Measurements from ENCODE around the gene EOGT. TPM values are rescaled to one million over a fixed set of nuclear protein-coding genes. Genes with fewer than 3 reads are reported as not detected.

Gene EOGT
- total and polyA plus RNA-seq, 10 of the 15 experiments (the other 5 are each of a cell fraction or from before 2014, with no cell fraction given) = 3.5 to 16.5 (median 8.3) TPM

GRCh38 chr3:69014022-69014580, 617 bp upstream of the EOGT start:
- POLR2A ChIA-PET = interaction anchor here (1.2 kb wide), 1 partner anchor 38 kb away, joined by 5 read pairs; the partner anchor contains the start of gene TMF1
- H3K4me3 ChIP-seq = peak overlapping the region; percentile 87
- TF ChIP-seq JUNB (IDR thresholded peaks at IDR 0.05) = no peak
- TF ChIP-seq BHLHE40 (IDR thresholded peaks at IDR 0.05; ENCODE audit: borderline replicate concordance in 1 of 2, low read depth in 2 of 2, low read length in 1 of 2) = no peak
- TF ChIP-seq, protein P1, sequence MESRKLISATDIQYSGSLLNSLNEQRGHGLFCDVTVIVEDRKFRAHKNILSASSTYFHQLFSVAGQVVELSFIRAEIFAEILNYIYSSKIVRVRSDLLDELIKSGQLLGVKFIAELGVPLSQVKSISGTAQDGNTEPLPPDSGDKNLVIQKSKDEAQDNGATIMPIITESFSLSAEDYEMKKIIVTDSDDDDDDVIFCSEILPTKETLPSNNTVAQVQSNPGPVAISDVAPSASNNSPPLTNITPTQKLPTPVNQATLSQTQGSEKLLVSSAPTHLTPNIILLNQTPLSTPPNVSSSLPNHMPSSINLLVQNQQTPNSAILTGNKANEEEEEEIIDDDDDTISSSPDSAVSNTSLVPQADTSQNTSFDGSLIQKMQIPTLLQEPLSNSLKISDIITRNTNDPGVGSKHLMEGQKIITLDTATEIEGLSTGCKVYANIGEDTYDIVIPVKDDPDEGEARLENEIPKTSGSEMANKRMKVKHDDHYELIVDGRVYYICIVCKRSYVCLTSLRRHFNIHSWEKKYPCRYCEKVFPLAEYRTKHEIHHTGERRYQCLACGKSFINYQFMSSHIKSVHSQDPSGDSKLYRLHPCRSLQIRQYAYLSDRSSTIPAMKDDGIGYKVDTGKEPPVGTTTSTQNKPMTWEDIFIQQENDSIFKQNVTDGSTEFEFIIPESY (IDR thresholded peaks at IDR 0.05) = no peak
- no peak for TF ChIP-seq MLLT1 (IDR thresholded peaks at IDR 0.05)
- no peak for TF ChIP-seq HDAC6 (IDR thresholded peaks at IDR 0.05; ENCODE audit: unreplicated experiment)
- TF ChIP-seq ZBTB4 (CRISPR knock-in tag; IDR thresholded peaks at IDR 0.05) = no peak
- TF ChIP-seq, protein P2, sequence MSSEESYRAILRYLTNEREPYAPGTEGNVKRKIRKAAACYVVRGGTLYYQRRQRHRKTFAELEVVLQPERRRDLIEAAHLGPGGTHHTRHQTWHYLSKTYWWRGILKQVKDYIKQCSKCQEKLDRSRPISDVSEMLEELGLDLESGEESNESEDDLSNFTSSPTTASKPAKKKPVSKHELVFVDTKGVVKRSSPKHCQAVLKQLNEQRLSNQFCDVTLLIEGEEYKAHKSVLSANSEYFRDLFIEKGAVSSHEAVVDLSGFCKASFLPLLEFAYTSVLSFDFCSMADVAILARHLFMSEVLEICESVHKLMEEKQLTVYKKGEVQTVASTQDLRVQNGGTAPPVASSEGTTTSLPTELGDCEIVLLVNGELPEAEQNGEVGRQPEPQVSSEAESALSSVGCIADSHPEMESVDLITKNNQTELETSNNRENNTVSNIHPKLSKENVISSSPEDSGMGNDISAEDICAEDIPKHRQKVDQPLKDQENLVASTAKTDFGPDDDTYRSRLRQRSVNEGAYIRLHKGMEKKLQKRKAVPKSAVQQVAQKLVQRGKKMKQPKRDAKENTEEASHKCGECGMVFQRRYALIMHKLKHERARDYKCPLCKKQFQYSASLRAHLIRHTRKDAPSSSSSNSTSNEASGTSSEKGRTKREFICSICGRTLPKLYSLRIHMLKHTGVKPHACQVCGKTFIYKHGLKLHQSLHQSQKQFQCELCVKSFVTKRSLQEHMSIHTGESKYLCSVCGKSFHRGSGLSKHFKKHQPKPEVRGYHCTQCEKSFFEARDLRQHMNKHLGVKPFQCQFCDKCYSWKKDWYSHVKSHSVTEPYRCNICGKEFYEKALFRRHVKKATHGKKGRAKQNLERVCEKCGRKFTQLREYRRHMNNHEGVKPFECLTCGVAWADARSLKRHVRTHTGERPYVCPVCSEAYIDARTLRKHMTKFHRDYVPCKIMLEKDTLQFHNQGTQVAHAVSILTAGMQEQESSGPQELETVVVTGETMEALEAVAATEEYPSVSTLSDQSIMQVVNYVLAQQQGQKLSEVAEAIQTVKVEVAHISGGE (CRISPR knock-in tag; IDR thresholded peaks at IDR 0.05) = no peak
- TF ChIP-seq MYC (IDR thresholded peaks at IDR 0.05; ENCODE audit: insufficient read depth, insufficient read length, insufficient replicate concordance, low read length, severe bottlenecking) = peak; percentile 8
- no peak for TF ChIP-seq MTA3 (IDR thresholded peaks at IDR 0.05; ENCODE audit: borderline replicate concordance, low read length)
- no peak for TF ChIP-seq BRCA1 (IDR thresholded peaks at IDR 0.05; ENCODE audit: low read depth, low read length)
- TF ChIP-seq BACH1 (IDR thresholded peaks at IDR 0.05; ENCODE audit: borderline replicate concordance) = no peak
- no peak for TF ChIP-seq RBBP5 (conservative IDR thresholded peaks at IDR 0.05)

More at GRCh38 chr3:69014022-69014580, 617 bp upstream of the EOGT start:
- H3K9ac ChIP-seq (ENCODE audit: control insufficient read depth, insufficient read depth, low read length) = peak overlapping the region; percentile 80
- no peaks in the 10 kb centered on the region for H3K27me3 ChIP-seq (replicated peaks in 1 of 2; ENCODE audit: control insufficient read depth in 2 of 2, insufficient read depth in 2 of 2, low read length in 1 of 2)
- H3K4me2 ChIP-seq (ENCODE audit: control insufficient read depth, insufficient read depth) = peak overlapping the region; percentile 97
- no TSS peak for BruUV-seq (replicated peaks)
- FAIRE-seq (no peak), ATAC-seq (no peak), DNase-seq (ENCODE audit: low read depth, low spot score) (peak; percentile 2)
- no peaks in the 10 kb centered on the region for H4K20me1 ChIP-seq (ENCODE audit: control insufficient read depth, insufficient read depth)
- ChIA-PET SMC1A (ENCODE audit: uncharacterized antibody, unreplicated experiment) (interaction anchor here (1.0 to 1.2 kb wide), 2 partner anchors 38 to 79 kb away, joined by 3 read pairs; partner anchors contain the start of gene TMF1), RAD21 (ENCODE audit: unreplicated experiment) (interaction anchor here (0.8 to 1.6 kb wide), 3 partner anchors 67 to 77 kb away, joined by 4 read pairs; partner anchors contain the start of gene ARL6IP5), CTCF (interaction anchor here (0.7 to 2.4 kb wide), 12 partner anchors 12 to 107 kb away, joined by 3 to 6 read pairs (median 4); partner anchors contain the start of gene ARL6IP5)
- peaks cover 7% of the 10 kb centered on the region; the same call in 1 of the 2 replicates for H3K4me1 ChIP-seq (ENCODE audit: control insufficient read depth, insufficient read depth, low read length)
- 11% methylated on average over 11 of the region's 11 CpGs for WGBS (ENCODE audit: insufficient coverage, insufficient replicate concordance, low lambda C conversion rate, missing lambda C conversion rate)
- in situ Hi-C loops (cut with MboI) = no loop called here
- intact Hi-C loops (cut with micrococcal nuclease; ENCODE audit: unreplicated experiment) = loop anchor here (5.0 to 10.0 kb wide), 2 partner anchors 73 to 291 kb away; no protein-coding TSS in a partner anchor
- H3K9me3 ChIP-seq (replicated peaks; ENCODE audit: control insufficient read depth, insufficient read depth, low read length) = no peaks in the 10 kb centered on the region
- no peaks in the 10 kb centered on the region; a peak in 1 of 4 replicates for H3K36me3 ChIP-seq (ENCODE audit: control insufficient read depth in 2 of 2, insufficient read depth in 2 of 2, low read length in 1 of 2)
- peak overlapping the region; percentile 64 for H3K27ac ChIP-seq (ENCODE audit: control insufficient read depth, insufficient read depth)
- no peaks in the 10 kb centered on the region for H3K79me2 ChIP-seq (ENCODE audit: control insufficient read depth, insufficient read depth, low read length)
- peak overlapping the region; percentile 91 for H2AFZ ChIP-seq (ENCODE audit: control insufficient read depth, low read depth, low read length)

All from GM12878 (cell line).